Esophagus muscularis mucosa (tissue), 4 donors: ENCODE data around the gene ACACA.
"Not testable (repeated sequence)": the region's sequence is repeated elsewhere in the genome, so short reads cannot be mapped to it uniquely, and the experiment has no call there.

Source experiments
- EP300 ChIP-seq: sonication (generic); formaldehyde crosslinking; IDR thresholded peaks from one replicate; pipeline ENCODE4 v1.6.1; 2017; ENCODE audit warnings: antibody characterized with exemption
- POLR2A ChIP-seq: fragments of 450-650 bp; IDR thresholded peaks from one replicate; pipeline ENCODE4 v1.6.1; 2017; ENCODE audit warnings: antibody characterized with exemption, moderate library complexity, mild to moderate bottlenecking, low read depth
- POLR2AphosphoS5 ChIP-seq, 2 donors: sonication (generic); formaldehyde crosslinking; IDR thresholded peaks; one replicate each; pipeline ENCODE4 v1.6.1; 2017; ENCODE audit warnings: antibody characterized with exemption in 2 of 2
- TF ChIP-seq, protein P1 (sequence below), 3 experiments: fragments of 200-600 bp in 2 of 3; fragments of 450-650 bp in 1 of 3; sonication (generic) in 2 of 3; IDR thresholded peaks; one replicate each; pipeline ENCODE4 v1.5.1; 2017 to 2019; ENCODE audit warnings: antibody characterized with exemption in 3 of 3, mild to moderate bottlenecking in 2 of 3, moderate library complexity in 1 of 3

DNA sequence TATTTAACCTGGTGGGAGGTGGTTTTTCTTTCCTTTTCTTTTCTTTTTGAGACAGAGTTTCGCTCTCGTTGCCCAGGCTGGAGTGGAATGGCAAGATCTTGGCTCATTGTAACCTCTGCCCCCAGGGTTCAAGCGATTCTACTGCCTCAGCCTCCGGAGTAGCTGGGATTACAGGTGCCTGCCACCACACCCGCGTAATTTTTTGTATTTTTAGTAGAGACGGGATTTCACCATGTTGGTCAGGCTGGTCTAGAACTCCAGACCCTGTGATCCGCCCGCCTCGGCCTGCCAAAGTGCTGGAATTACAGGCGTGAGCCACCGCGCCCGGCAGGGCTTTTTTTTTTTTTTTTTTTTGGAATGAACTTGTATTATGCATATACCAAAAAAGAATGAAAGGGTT is 1.1 kb downstream of the ACACA start:
- TF ChIP-seq, protein P1, sequence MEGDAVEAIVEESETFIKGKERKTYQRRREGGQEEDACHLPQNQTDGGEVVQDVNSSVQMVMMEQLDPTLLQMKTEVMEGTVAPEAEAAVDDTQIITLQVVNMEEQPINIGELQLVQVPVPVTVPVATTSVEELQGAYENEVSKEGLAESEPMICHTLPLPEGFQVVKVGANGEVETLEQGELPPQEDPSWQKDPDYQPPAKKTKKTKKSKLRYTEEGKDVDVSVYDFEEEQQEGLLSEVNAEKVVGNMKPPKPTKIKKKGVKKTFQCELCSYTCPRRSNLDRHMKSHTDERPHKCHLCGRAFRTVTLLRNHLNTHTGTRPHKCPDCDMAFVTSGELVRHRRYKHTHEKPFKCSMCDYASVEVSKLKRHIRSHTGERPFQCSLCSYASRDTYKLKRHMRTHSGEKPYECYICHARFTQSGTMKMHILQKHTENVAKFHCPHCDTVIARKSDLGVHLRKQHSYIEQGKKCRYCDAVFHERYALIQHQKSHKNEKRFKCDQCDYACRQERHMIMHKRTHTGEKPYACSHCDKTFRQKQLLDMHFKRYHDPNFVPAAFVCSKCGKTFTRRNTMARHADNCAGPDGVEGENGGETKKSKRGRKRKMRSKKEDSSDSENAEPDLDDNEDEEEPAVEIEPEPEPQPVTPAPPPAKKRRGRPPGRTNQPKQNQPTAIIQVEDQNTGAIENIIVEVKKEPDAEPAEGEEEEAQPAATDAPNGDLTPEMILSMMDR (IDR thresholded peaks at IDR 0.05): not testable (repeated sequence)
- TF ChIP-seq EP300; POLR2AphosphoS5 (IDR thresholded peaks at IDR 0.05); POLR2A: not testable (repeated sequence)
